Measurements from ENCODE around the gene MXRA7.

Gene MXRA7

DNA sequence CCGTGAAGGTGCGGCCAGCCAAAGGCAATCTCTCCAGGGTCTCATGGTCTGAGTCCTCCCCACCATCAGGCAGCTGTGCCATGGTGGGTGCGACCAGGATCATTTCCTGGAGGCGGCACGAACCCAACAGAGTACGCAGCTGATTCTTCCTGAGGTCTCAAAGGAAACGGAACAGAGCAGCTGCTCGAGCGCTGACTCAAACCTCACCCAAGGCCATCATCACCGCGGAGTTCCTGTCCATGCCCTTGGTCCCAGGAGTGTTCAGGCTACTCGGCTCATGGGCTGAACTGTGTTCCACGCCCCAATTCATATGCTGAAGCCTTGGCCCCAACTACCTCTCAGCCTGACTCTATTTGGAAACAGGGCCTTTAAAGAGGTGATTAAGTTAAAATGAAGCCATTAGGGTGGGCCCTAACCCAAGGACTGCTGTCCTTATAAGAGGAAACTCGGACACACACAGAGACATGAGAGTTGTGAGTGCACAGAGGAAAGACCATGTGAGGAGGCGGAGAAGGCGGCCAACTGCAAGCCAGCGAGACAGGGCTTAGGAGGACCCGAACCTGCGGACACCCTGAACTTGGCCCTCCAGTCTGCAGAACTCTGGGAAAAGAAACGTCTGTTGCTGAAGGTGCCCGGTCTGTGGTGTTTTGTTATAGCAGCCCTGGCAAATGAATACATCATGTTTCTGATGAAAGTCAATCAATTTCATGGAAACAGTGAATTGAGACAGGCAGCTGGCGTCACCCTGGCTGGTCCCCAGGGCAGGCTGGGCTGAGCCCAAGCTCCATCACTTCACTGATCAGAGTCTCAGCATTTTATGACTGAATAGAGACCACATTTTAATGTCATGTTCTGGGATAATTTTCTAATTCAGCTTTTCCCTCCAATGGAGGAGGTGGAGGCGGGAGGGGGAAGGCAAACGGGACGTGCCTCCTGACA, 13.7 kb downstream of the MXRA7 start:
- no peaks in the 10 kb centered on the region for H3K36me3 ChIP-seq (ENCODE audit: low read length)
- no peaks in the 10 kb centered on the region for H3K27me3 ChIP-seq (ENCODE audit: low read length)
- no peak overlapping the region for H3K4me2 ChIP-seq (ENCODE audit: low read depth, low read length, poor library complexity, severe bottlenecking)
- no peaks in the 10 kb centered on the region for H3K9me2 ChIP-seq (replicated peaks; ENCODE audit: insufficient read depth, low read length)
- no peak overlapping the region for H3K9ac ChIP-seq (ENCODE audit: low read length)
- no peaks in the 10 kb centered on the region for H3K9me3 ChIP-seq (ENCODE audit: insufficient read depth, low read length)
- no peak overlapping the region for H2AFZ ChIP-seq (ENCODE audit: low read depth, low read length, severe bottlenecking)
- H3K4me3 ChIP-seq (ENCODE audit: insufficient read depth, low read length, poor library complexity, severe bottlenecking), result no peak overlapping the region
- TF ChIP-seq, protein P1, sequence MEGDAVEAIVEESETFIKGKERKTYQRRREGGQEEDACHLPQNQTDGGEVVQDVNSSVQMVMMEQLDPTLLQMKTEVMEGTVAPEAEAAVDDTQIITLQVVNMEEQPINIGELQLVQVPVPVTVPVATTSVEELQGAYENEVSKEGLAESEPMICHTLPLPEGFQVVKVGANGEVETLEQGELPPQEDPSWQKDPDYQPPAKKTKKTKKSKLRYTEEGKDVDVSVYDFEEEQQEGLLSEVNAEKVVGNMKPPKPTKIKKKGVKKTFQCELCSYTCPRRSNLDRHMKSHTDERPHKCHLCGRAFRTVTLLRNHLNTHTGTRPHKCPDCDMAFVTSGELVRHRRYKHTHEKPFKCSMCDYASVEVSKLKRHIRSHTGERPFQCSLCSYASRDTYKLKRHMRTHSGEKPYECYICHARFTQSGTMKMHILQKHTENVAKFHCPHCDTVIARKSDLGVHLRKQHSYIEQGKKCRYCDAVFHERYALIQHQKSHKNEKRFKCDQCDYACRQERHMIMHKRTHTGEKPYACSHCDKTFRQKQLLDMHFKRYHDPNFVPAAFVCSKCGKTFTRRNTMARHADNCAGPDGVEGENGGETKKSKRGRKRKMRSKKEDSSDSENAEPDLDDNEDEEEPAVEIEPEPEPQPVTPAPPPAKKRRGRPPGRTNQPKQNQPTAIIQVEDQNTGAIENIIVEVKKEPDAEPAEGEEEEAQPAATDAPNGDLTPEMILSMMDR (IDR thresholded peaks at IDR 0.05; ENCODE audit: insufficient read depth, low read length, poor library complexity, severe bottlenecking), result no peak
- TF ChIP-seq EZH2phosphoT487 (conservative IDR thresholded peaks at IDR 0.05; ENCODE audit: low read length), result no peak
- no peak overlapping the region for H3K27ac ChIP-seq (ENCODE audit: low read depth, low read length)
- no peaks in the 10 kb centered on the region for H3F3A ChIP-seq (ENCODE audit: insufficient read depth)
- no peaks in the 10 kb centered on the region for H4K20me1 ChIP-seq (ENCODE audit: low read depth, low read length)
- H3K79me2 ChIP-seq (ENCODE audit: insufficient read depth, low read length), result no peaks in the 10 kb centered on the region

DNA sequence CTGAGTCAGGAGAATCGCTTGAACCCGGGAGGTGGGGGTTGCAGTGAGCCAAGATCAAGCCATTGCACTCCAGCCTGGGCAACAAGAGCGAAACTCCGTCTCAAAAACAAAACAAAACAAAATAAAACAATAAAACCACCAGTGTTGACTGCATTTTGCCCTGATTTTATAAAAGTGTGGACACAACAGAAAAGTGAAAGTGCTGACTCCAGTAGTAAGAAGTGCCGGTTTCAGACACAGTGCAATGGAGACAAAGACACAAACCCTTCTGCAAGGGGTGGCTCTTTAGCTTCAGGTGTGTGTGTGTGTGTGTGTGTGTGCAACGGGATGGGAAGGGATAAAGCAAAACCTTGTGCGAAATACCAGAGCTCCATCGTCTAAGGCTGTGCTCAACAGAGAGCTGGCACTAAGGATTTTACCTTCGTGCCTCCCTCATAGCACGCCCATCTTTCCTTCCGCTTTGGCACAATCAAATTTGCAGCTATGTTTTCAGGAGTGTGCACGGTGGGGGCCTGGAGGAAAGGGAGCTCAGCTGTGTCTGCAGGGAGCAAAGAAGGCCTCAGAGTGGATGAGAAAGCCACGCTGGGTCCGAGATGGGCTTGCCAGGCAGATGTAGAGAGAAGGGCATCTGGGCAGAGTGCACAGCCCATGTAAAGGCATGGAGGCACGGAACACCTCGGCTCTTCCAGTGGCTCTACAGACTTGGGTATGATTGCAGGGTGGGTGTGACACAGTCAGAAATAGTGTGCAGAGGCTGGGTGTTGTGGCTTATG, 15.5 kb downstream of the MXRA7 start:
- Histone ChIP-seq H3K4me2 (ENCODE audit: low read depth, low read length, poor library complexity, severe bottlenecking) (no peak overlapping the region), H3K9ac (ENCODE audit: low read length) (no peak overlapping the region), H3K79me2 (ENCODE audit: insufficient read depth, low read length) (no peaks in the 10 kb centered on the region), H3F3A (ENCODE audit: insufficient read depth) (no peaks in the 10 kb centered on the region), H3K9me3 (ENCODE audit: insufficient read depth, low read length) (no peaks in the 10 kb centered on the region), H3K36me3 (ENCODE audit: low read length) (no peaks in the 10 kb centered on the region), H3K27ac (ENCODE audit: low read depth, low read length) (no peak overlapping the region), H3K9me2 (replicated peaks; ENCODE audit: insufficient read depth, low read length) (no peaks in the 10 kb centered on the region), H3K27me3 (ENCODE audit: low read length) (no peaks in the 10 kb centered on the region), H2AFZ (ENCODE audit: low read depth, low read length, severe bottlenecking) (no peak overlapping the region), H4K20me1 (ENCODE audit: low read depth, low read length) (no peaks in the 10 kb centered on the region), H3K4me3 (ENCODE audit: insufficient read depth, low read length, poor library complexity, severe bottlenecking) (no peak overlapping the region)
- TF ChIP-seq EZH2phosphoT487 (conservative IDR thresholded peaks at IDR 0.05; ENCODE audit: low read length), result no peak
- TF ChIP-seq, protein P1 (IDR thresholded peaks at IDR 0.05; ENCODE audit: insufficient read depth, low read length, poor library complexity, severe bottlenecking), result no peak

DNA sequence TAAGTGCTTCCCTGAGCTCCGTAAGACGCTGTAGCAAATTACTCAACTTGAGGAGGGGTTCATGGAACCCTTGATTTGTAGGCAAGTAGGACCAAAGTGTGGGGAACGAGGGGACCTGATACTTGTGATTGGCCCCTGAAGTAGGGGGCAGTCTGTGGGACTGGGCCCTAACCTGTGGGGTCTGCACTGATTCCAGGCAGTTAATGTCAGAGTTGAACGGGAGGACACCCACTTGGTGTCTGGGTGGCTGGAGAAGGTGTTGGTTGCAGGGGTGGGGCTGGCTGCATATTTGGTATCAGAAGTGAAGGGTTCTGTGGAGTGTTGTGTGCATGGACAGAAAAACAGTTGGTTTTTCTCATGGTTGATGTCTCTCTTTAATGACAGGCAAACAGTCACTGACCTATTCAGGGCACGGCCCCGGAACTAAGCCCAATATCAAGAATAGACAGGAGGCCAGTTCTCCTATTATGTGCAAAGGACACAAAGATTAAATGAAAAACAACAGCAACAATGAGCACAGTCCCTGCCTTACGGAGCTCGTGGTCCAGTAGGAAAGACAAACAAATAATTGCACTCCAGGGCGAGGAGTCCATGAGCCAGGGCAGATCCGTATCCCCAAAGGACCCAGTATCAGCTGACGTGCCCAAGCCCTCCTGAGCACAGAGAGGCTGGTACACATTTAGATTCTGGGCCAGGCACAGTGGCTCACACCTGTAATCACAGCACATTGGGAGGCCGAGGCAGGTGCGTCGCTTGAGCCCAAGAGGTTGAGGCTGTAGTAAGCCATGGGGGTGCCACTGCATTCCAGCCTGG, 19.2 kb downstream of the MXRA7 start:
- Histone ChIP-seq H3K4me2 (ENCODE audit: low read depth, low read length, poor library complexity, severe bottlenecking) (no peak overlapping the region), H2AFZ (ENCODE audit: low read depth, low read length, severe bottlenecking) (no peak overlapping the region), H3K9ac (ENCODE audit: low read length) (no peak overlapping the region), H3K79me2 (ENCODE audit: insufficient read depth, low read length) (no peaks in the 10 kb centered on the region), H3K27ac (ENCODE audit: low read depth, low read length) (no peak overlapping the region), H4K20me1 (ENCODE audit: low read depth, low read length) (no peaks in the 10 kb centered on the region), H3F3A (ENCODE audit: insufficient read depth) (no peaks in the 10 kb centered on the region), H3K27me3 (ENCODE audit: low read length) (no peaks in the 10 kb centered on the region), H3K9me3 (ENCODE audit: insufficient read depth, low read length) (no peaks in the 10 kb centered on the region), H3K9me2 (replicated peaks; ENCODE audit: insufficient read depth, low read length) (no peaks in the 10 kb centered on the region), H3K36me3 (ENCODE audit: low read length) (no peaks in the 10 kb centered on the region), H3K4me3 (ENCODE audit: insufficient read depth, low read length, poor library complexity, severe bottlenecking) (no peak overlapping the region)
- TF ChIP-seq, protein P1 (IDR thresholded peaks at IDR 0.05; ENCODE audit: insufficient read depth, low read length, poor library complexity, severe bottlenecking), result no peak
- no peak for TF ChIP-seq EZH2phosphoT487 (conservative IDR thresholded peaks at IDR 0.05; ENCODE audit: low read length)
